HG03175 (cell line): ENCODE results near the gene C1QTNF12.

ENCODE experiments used
- ATAC-seq: cut with Tn5 transposase; IDR thresholded peaks from one replicate; pipeline ENCODE4 v1.9.1; 2021; ENCODE audit warnings: mild to moderate bottlenecking, moderate library complexity; ENCODE audit not compliant: unreplicated experiment

C1QTNF12 gene

DNA sequence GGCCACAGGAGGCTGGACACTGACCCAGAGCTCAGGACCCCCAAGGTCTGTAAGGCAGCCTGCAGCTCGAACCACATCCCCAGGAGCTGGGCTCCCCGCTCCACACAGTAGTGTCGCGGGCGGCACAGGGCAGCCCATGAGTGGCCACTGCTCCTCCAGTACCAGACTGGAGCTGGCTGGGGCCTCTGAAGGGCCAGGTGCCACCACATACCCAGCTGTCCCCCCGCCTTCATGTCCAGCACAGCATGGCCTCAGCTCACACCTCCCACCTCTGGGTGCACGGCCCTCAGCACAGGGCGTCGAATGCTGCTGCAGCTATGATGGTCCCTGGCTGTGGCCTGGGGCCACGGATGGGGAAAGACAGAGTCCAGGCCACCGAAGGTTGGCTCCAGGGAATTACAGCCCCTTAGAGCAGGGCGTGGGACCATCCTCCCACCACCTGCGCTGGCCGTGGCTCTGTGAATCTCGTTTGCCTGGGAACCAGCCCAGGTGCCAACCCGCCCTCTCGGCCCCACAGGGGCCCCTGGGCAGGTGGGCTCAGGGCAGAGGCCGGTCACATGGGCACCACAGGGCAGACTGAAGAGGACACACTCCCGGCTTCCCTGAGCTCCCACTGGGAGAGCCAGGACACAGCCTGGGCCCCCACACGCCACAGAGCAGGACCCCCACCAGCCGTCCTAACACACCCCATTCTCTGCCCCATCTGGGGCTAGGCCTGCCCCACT lies 30.5 kb downstream of the C1QTNF12 start:
- ATAC-seq, result no peak

DNA sequence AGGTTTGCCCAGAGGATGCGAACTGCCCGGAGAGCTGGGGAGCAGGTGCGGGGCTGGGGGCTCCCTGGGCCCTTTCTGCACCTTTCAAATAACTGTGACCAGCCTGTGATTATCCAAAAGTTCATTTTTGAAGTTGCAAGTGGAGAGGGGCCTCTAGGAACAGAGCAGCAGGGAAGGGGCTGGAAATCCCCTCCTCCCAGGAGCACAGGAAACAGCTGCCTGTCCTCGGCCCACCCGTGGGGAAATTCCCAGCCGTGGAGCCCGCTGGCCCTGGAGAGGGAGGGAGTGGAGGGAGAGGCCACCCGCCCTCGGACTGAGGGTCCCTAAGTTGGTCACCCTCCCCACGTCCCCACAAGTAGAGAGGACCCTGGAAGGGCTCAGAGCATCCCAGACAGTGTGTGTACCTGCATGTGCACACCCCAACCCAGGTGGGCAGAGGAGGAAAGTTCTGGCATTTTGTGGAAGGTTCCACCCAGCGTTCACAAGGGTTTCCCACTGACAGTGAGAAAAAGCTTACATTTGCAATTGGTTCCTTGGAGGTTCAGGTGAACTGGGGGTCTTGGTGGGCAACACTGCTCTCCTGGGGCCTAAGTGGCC lies 31.3 kb downstream of the C1QTNF12 start:
- ATAC-seq, result no peak

DNA sequence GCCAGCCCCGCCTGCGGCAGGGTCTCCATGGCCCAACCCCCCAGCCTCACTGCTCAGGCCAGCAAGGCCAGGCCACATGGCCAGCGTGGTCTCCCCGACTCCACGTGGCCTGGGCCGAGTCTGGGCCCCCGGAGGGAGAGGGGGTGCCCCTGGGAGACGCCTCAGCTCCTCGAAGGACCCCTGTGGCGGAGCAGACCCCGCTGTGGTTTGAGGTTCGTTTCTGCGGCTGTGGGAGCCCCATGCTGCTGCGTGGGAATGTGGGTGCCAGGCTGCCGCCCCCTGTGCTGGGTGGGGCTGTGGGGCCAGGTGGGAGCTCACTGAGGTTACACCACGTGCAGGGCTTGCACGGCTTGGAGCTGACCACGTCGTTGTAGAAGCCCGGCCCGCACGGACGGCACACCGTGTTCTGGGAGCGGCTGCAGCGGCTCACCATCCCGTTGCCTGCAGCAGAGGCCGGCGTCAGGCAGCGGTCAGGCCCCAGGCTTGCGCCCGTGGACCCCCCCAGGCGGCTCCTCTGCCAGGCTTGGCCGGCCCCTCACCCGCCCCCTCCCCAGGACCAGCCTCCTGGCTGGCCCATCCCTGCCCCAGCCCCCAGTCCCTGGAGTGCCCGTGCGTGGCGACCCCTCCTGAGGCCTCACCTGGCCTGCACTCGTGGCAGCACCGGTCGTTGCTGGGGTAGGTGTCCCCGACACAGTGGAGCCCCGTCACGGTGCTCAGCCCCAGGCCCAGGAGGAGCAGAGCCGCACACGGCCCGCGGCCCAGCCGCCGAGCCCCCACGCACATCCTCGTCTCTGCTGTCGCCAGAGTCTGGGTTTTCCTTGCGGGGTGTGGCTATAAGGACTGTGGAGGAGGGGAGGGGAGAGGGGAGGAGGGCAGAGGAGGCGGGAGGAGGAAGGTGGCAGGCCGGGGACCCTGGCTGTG lies 32.9 kb downstream of the C1QTNF12 start, which contains the start of gene TNFRSF4:
TSS of gene TNFRSF4 (minus strand) at position 809 of the 921 bp plus-strand sequence. CDS start at position 783, 26 bp downstream.
- ATAC-seq, result no peak

DNA sequence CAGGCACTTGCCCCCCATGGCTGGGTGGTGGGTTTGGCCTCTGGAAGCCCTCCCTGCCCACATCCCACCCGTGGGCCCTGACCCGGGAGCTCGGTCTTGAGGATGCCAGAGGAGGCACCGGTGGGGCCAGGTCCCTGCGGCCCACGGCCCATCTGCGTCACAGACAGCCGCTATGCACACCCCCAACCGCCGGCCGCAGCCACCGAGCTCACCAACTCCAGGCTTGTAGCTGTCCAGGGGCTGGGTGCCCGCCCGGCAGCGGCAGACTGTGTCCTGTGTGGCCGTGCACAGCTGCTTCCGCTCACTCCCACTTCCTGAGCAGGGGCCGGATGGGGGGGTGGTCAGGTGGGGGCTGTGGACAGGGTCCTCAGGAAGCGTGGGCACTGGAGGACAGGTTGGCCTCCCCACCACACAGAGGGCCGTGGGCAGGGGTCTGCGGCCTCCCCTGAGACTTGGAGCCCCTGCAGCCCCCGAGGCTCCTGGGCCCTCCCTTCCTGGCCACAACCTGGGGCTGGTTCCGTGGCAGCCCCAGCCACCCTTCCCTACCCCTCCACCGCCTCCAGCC lies 33.7 kb downstream of the C1QTNF12 start:
- ATAC-seq, result no peak

DNA sequence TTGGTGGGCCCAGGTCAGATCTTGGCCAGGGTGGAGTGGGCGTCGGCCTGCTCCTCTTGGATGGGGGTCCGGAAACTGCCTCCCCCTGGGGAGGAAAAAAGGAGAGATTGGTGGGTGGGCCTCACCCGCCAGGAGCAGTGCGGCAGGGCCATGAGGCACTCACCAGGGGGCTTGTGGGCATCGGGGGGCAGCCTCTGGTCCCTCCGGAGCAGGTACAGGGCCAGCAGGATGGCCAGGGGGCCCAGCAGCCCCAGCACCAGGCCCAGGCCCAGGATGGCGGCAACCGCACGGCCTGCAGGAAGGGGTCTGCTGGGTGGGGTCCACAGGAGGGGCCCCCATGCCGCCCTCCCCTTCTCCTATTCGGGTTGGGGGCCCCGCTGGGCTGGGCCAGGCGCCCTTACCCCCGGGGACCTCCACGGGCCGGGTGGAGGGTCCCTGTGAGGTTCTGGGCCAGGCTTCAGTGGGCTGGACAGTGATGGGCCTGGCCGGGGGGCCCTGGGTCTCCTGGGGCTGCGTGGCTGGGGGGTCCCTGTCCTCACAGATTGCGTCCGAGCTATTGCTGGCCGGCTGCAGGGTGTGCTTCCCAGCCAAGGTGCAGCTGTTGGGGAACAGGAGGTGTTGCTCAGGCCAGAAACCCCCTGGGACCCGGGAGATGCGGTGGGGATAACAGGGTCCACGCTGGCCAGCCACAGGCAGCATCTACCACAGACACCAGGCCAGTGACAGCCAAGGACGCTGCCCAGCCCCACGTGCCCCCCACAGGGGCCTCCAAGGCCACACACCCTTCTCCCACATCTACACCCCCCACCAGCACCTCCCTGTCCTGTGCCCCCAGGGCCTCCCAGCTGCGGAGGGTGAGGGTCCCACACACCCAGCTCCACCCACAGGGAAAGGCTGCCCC lies 34.7 kb downstream of the C1QTNF12 start:
- ATAC-seq, result no peak

DNA sequence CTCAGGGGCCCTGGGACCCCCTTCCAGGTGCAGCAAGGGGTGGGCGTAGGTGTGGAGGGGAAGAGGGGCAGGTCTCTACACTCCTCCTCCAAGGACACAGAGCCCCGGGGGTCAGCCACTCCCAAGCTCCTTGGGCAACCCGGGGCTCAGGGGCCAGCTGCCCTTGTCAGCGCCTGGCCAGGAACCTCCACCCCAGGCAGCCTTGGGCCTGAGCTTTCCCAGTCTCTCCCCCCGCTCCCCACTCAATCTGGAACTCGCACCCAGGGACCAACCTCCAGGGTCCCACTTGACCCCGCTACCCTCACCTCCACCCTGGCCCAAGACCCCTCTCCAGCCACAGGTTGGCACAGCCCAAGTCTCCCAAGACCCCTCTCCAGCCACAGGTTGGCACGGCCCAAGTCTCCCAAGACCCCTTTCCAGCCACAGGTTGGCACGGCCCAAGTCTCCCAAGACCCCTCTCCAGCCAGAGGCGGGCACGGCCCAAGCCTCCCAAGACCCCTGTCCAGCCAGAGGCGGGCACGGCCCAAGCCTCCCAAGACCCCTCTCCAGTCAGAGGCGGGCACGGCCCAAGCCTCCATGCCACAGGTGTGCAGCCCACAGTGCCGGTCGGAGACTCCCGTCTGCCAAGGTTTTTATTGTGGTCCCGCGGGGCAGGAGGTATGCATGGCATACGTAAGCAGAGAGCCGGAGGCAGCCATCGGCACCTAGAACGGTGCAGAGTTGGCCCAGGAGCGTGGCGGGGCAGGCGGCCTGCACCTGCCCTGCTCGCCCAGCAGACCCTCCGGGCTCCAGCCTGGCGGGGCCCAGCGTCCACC lies 35.6 kb downstream of the C1QTNF12 start:
- no peak for ATAC-seq

DNA sequence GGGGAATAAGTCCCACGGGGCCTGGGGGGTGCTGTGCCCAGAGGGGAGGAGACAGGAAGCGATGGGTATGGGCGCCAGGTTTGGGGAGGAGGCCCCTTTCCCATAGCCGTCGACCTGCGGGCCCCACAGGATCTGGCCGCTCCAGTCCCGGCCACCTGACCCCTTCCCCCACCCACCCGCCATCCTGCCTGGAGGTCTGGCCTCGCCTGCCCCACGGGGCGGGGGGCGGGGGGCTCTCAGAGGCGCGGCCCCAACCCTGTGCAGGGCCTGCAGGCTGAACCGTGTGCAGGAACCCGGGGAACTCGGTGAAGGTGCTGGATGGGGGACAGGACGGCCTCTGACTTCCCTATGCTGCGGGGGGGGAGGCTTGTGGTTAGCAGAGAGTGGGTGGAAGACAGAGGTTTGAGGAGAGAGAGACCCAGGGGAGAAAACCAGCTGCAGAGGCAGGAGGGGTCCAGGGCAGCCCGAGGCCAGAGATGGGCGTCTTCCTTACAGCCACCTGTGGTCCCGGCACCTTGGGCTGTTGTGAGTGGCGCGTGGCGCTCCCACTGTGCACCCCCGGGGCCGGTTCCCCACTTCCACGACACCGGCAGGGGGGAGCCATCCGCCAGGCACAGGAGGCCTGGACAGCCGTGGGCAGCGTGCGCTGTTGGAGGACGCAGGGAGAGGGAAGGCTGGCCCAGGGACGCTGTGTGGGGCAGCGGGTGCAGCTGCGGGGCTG lies 37.6 kb downstream of the C1QTNF12 start:
- no peak for ATAC-seq

DNA sequence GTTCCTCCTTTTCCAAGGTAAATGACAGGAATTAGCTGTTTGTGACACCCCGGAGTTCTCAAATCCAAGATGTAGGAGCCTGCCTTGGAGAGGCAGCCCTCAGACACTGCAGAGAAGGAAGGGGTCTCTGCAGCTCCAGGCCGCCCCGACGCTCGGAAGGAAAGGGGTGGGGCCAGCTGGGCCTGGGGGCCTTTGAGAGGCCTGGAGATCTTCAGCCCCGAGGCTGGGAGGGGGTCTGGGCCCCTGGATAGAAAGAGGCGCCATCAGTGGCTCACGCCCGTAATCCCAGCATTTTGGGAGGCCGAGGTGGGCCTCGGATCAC lies 39.0 kb downstream of the C1QTNF12 start:
- no peak for ATAC-seq

DNA sequence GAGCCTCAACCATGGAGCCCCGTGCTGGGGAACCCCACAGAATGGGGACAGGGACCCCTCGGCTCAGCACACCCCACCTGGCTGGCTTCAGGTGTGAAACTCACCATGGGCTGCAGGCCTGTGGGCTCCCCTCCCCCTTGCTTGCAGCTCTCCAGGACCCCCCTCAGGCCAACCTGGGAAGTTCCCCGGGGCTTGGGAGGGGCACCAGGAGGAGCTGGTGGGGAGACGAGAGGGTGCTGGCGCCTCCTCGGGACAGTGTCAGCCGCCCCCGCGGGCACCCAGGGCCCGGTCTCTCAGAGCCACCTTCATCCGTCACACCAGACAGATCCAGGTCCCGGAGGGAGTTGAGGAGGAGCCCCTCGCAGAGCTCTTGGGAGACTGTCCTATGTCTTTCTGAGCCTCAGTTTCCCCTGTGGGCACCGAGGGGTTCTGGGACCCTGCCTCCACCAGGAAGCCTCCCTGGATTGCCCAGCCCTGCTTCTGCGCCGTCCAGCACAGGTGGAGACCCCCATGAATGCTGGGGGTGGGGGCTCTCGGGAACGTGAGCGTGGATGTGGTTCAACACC lies 39.5 kb downstream of the C1QTNF12 start:
- no peak for ATAC-seq

DNA sequence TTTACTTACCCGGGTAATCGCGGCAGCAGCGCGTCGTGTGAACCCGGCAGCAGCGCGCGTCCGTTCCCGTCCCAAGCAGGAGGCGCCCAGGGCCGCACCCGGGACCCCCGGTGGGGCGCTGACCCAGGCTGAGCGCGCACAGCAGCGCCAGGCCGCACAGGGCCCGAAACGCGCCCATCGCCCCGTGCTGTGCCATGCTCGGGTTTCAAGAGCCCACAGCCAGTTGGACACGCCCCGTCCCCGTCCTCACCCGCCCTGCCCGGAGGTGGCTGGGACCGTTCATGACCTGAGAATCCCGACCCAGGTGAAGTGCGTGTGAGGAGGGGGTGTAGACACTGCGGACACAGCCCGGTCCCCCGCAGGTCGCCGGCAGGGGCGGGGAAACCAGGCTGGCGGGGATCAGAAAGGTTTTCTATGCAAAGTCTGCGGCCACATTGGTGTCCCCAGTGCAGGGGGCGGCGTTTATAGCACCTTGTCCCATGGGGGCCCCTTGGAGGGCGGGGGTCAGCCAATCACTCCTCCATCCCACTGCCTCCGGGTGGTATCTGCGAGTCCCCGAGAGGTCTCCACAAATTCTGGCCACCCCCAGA lies 40.1 kb downstream of the C1QTNF12 start, which contains the start of gene TNFRSF18:
TSS of gene TNFRSF18 (minus strand) at position 217 of the 590 bp plus-strand sequence. CDS start at position 196, 21 bp downstream.
- ATAC-seq, result no peak

DNA sequence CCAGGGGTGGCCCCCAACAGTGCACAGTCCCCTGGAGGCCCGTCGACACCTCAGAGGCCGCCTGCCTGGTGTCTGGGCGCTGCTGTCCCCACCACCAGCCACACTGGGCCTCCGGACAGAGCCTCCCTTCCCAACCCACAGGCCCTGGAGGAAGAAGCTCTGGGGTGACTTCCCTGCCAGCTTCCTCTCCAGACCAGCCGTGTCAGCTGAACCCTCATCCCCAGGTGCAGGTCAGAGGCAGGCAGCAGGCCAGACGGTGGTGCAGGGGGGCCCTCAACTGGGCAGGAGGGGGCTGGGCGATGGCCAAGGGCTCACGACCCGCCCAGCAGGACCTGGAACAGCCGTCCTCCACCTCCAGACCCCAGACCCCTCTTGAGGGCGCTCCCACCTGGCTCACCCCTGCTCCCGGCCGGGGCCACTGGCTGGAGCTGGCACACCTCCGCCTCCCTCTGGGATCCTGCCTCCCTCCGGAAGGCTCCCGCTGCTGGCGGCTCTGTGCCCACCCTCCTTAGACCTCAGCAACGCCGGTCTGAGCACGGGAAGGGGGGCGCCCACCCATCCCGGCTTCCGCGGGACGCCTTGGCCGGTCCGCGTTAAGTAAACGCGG lies 40.6 kb downstream of the C1QTNF12 start:
- no peak for ATAC-seq

DNA sequence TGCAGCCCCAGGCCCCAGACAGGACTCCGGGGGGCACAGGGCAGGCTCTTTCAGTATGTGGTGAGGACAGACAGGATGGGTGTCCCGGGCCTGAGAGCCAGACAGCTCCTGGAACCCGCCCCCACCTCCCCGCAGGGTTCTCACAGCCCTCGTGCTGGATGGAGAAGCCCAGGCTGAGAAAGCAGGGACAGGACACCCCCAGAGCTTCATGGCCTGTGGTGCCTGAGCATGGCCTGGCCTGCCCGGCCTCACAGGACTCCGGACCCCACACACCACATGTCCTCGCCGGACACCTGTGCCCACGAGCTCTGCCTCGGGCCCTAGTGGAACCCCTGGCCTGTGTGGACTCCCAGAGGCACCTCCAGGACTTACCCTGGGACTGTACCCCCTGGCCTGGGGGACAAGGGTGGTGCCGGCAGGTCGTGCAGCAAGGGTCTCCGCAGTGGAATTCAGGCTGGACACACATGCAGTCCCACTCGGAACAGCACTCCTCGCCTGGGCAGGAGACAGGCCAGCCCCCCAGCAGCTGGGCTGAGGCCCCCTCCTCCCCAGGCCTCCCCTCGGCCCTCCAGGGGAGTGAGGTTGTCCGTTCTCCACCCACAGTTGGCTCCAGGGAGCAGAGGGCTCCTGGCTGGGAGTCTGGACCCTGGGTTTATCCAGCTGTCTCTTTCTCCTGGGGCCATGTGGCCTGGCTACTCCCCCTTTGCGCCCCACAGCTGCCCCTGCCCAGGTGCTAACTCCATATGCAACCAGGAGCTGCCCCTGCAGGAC lies 41.3 kb downstream of the C1QTNF12 start:
- no peak for ATAC-seq

DNA sequence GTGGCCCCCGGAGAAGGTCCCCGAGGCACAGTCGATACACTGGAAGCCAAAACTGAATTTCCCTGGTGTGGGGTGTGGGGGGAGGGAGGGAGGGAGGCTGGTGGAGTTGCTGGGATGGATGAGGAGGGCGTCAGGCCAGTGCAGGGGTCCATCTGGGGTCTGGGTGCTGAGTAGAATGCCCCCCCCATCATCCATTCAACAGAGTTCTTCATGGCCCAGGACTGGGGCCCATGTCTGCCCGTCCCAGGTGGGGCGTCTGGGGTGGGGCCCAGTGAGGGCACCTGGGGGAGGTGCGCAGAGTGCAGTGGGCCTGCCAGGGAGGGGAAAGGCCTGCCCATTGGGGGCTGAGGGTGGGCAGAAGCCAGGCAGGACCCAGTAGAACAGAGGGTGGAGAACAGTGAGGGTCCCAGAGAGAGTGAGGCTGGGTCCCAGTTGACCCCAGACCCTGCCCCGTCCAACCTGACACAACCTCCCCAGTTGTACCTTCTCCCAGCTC lies 42.0 kb downstream of the C1QTNF12 start:
- ATAC-seq, result no peak

DNA sequence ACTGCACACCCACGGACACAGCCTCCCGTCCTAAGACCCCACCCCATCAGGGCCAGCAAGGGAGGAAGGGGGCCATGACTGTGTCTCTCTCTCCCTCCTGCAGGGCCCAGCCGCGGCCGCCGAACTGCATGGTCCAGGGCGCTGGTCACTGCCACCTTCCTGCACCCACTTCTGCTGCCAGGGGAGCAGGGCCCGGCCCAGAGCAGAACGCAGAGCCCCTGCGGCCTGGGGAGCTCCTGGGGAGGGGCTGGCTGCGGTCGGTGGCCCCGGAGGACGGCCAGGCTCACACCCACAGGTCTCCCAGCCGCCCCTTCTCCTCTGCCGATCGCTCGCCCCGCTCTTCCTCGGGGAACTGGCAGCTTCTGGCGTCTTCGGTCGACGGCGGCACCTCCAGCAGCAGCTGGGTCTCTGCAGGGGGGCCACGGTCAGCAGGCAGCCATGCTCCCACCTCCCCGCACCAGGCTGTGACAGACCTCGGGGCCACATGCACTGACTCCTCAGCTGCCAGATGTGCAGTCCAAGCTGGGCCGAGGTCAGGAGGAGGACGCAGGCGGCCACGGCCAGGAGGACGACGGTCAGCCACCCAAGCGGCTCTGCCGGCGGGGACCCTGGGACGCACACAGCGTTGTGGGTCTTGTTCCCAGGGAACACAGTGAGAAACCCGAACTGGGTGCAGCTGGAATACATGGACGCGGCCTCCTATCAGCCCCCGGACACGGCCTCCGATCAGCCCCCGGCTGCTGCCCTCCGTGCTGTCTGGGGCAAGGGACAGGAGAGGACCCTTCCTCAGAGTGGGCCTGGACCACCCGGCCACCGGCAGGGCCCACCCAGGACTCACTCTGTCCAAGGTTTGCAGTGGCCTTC lies 42.7 kb downstream of the C1QTNF12 start:
- no peak for ATAC-seq

DNA sequence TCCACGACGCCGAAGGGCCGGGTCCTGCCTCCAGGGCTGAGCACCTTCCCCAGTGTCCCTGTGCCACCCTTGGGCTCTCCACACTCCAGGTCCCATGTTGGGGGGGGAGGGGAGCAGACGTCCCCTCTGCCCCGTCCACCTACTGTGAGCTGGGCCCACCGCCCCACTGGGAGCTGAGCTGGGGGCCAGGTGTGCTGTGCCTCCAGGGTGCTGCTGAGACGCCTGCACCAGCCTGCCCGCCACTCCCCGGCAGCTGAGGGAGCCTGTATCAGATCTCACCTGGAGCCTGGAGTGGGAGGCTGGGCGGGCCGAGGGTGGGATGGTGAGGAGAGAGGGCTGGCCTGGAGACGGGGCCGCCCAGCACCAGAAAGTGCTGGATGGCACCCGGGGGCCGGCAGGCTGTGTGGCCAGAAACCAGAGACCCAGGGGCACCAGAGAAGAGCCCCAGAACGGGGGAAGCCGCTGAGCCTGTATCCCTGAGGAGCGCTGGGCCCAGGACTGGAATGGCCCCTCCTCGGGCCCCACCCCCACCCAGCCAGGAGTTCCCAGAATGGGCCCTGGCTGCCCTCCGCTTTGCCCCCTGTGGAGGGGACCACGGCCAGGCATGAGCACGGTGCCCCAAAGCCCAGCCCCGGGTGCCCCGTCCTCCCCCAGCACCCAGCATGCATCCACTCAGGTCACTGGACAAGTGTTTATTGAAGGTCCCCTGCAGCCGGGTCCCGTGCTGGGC lies 43.5 kb downstream of the C1QTNF12 start:
- no peak for ATAC-seq
